GM06990 (cell line): ENCODE data around the gene RNF19B.

Experiments used
- DNase-seq: peaks from one replicate; pipeline ENCODE4 v3.0.0-alpha.2; 2011; ENCODE audit not compliant: insufficient read length; ENCODE audit errors: extremely low read depth
- H3K27me3 ChIP-seq: replicated peaks from 2 replicates; pipeline ENCODE4 v1.6.0; 2011; ENCODE audit warnings: low read length; ENCODE audit not compliant: control insufficient read depth, insufficient read depth
- H3K36me3 ChIP-seq: 2 replicates; pipeline ENCODE4 v1.5.1; 2011; ENCODE audit warnings: low read length; ENCODE audit not compliant: control insufficient read depth, insufficient read depth
- H3K4me3 ChIP-seq: replicated peaks from 2 replicates; pipeline ENCODE4 v1.5.1; 2011; ENCODE audit warnings: low read depth, mild to moderate bottlenecking, control low read depth, low read length
- TF ChIP-seq, protein P1 (sequence below): IDR thresholded peaks from 2 replicates; pipeline ENCODE4 v1.5.1; 2011; ENCODE audit warnings: low read length, control low read depth, mild to moderate bottlenecking, inconsistent platforms; ENCODE audit not compliant: insufficient read depth, poor library complexity, severe bottlenecking

RNF19B gene

DNA sequence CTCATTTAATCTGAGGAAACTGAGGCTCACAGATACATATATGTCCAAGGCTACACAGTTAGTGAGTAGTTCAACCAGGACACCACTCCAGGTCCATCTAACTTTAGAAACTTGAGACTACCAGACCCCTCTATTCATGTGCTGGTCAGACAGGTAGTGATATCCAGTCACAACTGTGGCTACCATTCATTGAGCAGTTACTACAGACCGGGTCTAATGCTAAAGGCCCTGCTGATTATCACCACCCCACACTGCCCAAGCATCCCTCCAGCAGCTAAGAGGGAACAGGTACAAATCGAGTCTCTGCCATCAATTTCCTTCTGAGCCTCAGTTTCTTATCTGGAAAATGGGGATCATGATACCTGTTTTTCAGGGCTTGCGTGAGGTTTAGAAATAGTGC lies 73.0 kb downstream of the RNF19B start:
- DNase-seq = no peak
- TF ChIP-seq, protein P1, sequence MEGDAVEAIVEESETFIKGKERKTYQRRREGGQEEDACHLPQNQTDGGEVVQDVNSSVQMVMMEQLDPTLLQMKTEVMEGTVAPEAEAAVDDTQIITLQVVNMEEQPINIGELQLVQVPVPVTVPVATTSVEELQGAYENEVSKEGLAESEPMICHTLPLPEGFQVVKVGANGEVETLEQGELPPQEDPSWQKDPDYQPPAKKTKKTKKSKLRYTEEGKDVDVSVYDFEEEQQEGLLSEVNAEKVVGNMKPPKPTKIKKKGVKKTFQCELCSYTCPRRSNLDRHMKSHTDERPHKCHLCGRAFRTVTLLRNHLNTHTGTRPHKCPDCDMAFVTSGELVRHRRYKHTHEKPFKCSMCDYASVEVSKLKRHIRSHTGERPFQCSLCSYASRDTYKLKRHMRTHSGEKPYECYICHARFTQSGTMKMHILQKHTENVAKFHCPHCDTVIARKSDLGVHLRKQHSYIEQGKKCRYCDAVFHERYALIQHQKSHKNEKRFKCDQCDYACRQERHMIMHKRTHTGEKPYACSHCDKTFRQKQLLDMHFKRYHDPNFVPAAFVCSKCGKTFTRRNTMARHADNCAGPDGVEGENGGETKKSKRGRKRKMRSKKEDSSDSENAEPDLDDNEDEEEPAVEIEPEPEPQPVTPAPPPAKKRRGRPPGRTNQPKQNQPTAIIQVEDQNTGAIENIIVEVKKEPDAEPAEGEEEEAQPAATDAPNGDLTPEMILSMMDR = no peak
- Histone ChIP-seq H3K4me3 (no peak overlapping the region), H3K27me3 (peaks cover 7% of the 10 kb centered on the region), H3K36me3 (no peaks in the 10 kb centered on the region)

DNA sequence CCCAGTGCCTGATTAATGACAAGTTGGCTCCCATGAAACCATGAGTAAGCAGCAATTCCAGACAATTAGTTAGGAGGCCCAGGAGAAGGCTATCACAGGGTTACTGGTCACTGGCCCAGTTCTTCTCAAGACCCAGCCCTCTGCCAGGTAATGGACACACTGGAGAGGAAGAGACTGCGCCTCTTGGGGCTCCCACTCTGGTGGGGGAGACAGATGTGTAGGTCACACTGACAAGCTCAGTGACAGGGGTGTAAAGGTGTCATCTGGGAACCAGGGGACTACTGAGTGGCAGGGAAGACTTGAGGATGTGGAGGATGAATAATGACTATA lies 73.4 kb downstream of the RNF19B start:
- no peaks in the 10 kb centered on the region for H3K36me3 ChIP-seq
- TF ChIP-seq, protein P1 = no peak
- peaks cover 7% of the 10 kb centered on the region for H3K27me3 ChIP-seq
- DNase-seq = no peak
- H3K4me3 ChIP-seq = no peak overlapping the region

DNA sequence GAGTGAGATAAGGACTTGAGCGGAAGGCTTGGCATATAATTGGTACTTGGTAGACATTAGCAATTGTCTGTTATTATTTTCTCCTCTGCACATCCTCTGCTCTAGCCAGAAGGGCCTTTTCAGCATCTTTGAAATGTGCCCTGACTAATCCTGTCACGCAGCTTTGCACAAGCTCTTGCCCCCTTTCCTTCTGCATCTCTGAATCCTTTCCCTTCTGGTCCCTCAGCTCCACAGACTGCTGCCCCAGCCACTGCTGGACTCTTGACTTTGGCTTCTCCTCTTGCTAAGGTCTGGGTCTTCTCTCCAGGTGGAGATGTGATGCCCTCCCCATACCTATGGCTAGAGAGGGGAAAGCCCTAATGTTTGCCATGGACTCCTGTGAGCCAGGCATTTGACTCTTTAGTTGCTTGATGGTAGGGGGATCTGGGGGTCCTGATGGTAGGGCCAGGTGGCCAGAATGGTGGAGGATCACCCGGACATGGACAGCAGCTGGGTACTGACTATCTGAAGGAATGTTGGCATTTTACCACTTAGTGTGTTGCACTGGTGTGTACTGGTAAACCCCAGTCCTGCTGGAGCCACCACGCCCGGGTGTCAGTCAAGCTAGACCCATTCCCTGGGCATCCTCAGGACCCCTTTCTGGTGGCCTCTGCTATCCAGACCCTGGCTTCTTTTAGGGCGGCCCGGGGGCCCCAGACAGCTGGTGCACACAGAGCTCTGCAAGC lies 73.9 kb downstream of the RNF19B start:
- TF ChIP-seq, protein P1 = no peak
- Histone ChIP-seq H3K4me3 (no peak overlapping the region), H3K27me3 (peaks cover 7% of the 10 kb centered on the region), H3K36me3 (no peaks in the 10 kb centered on the region)
- no peak for DNase-seq

DNA sequence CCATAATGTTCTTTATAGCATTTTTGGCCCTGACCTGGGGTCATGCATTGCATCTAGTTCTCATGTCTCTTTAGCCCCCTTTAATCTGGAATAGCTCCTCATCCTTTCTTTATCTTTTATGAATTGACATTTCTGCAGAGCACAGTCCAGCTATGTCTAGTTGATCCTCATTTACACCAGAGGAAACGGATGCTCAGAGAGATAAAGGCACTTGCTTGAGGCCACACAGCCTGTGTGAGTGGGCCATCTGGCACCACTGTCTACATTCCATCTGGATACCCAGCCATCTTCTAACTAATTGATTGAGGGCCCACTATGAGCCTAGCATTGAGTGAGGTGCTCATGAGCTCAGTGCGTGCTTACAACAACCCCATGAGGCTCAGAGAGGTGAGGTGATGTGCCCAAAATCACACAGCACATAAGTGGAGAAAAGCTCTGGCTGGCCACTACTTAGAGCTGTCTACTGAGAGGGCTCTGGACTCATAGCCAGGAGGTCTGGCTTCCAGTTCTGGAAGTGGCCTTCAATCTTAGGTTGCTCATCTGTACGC lies 74.8 kb downstream of the RNF19B start:
- DNase-seq = no peak

DNA sequence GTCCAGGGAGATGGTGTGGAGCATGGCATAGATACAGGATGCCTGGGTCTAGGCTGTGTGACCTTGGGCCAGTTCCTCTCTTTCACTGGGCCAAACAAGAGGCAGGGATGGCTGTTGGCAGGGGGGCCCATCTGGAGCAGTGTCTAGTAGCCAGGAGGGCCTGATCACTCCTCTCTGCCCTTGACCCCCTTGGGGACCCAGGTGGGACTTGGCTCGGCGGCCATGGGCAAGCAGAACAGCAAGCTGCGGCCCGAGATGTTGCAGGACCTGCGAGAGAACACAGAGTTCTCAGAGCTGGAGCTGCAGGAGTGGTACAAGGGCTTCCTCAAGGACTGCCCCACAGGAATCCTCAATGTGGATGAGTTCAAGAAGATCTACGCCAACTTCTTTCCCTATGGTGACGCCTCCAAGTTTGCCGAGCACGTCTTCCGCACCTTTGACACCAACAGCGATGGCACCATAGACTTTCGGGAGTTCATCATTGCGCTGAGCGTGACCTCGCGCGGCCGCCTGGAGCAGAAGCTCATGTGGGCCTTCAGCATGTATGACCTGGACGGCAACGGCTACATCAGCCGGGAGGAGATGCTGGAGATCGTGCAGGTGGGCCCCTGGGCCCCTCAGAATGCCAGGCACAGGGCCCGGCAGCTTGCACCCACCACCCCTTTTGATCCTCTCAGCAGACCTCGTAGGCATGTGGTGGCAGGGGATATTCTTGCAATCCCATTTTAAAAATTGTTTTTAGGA lies 75.8 kb downstream of the RNF19B start:
- Histone ChIP-seq H3K36me3 (no peaks in the 10 kb centered on the region), H3K27me3 (peaks cover 7% of the 10 kb centered on the region), H3K4me3 (no peak overlapping the region)
- TF ChIP-seq, protein P1 = no peak
- no peak for DNase-seq

More for the DNA sequence above, 74.8 kb downstream of the RNF19B start:
- no peaks in the 10 kb centered on the region for H3K36me3 ChIP-seq
- TF ChIP-seq, protein P1 = no peak
- H3K4me3 ChIP-seq = no peak overlapping the region
- peaks cover 7% of the 10 kb centered on the region for H3K27me3 ChIP-seq
